ENCODE results near the gene CLTC.
A peak's percentile ranks its signal among the peaks of the same experiment; 100 is the strongest.

The CLTC gene

DNA sequence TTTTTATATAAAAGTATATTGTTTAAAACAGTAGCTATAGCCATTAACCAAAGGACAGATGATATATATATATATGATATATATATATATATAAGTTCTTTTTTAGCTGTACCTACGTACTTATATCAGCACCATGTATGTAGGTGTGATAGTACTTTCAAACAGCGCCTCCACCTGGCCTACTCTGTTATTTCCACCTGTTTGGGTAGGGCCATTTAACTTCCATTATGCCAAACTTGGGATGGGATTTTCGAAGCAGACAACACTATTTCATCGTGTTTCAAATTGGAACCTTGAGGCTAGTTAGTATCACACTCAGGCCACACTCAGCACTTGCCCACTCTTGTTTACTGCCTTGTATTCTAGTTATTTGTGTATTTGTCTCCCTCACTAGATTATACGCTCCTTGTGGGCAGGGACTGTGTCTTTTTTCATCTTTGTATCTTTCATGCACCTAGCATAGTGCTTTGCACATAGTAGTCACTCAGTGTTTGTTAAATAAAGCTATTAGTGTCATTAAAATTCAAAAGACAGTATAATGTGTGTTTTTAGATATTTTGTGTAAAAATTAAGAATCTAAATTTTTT lies 11.8 kb upstream of the CLTC start:
- Histone ChIP-seq H3K4me3 (replicated peaks; ENCODE audit: low read depth, low read length) (no peak overlapping the region), H3K36me3 (ENCODE audit: control insufficient read depth, insufficient read depth, low read length) (no peaks in the 10 kb centered on the region; the same call in none of the 2 replicates), H3K27me3 (replicated peaks; ENCODE audit: control insufficient read depth, insufficient read depth, low read length) (no peaks in the 10 kb centered on the region)
- TF ChIP-seq, protein P1, sequence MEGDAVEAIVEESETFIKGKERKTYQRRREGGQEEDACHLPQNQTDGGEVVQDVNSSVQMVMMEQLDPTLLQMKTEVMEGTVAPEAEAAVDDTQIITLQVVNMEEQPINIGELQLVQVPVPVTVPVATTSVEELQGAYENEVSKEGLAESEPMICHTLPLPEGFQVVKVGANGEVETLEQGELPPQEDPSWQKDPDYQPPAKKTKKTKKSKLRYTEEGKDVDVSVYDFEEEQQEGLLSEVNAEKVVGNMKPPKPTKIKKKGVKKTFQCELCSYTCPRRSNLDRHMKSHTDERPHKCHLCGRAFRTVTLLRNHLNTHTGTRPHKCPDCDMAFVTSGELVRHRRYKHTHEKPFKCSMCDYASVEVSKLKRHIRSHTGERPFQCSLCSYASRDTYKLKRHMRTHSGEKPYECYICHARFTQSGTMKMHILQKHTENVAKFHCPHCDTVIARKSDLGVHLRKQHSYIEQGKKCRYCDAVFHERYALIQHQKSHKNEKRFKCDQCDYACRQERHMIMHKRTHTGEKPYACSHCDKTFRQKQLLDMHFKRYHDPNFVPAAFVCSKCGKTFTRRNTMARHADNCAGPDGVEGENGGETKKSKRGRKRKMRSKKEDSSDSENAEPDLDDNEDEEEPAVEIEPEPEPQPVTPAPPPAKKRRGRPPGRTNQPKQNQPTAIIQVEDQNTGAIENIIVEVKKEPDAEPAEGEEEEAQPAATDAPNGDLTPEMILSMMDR (IDR thresholded peaks at IDR 0.05; ENCODE audit: insufficient read depth, low read length, poor library complexity, severe bottlenecking), result peak; percentile 45
- DNase-seq (ENCODE audit: extremely low read depth, insufficient read length), result no peak

DNA sequence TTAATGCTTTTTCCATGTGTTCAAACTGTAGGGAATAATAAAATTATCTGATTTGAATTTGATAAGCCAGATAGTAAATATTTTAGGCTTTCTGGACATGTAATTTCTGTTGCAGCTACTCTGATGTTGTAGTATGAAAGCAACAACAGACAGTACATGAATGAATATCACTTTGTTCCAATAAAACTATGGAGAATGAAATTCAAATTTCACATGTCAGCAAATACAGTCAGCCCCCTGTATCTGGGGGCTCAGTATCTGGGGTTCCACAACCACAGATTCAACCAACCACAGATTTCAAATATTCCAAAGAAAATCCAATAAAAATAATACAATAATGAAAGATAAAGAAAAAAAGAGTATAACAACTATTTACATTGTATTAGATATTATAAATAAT lies 8.2 kb upstream of the CLTC start:
- TF ChIP-seq, protein P1 (IDR thresholded peaks at IDR 0.05; ENCODE audit: insufficient read depth, low read length, poor library complexity, severe bottlenecking), result no peak
- H3K27me3 ChIP-seq (replicated peaks; ENCODE audit: control insufficient read depth, insufficient read depth, low read length), result no peaks in the 10 kb centered on the region
- no peaks in the 10 kb centered on the region; the same call in 1 of the 2 replicates for H3K36me3 ChIP-seq (ENCODE audit: control insufficient read depth, insufficient read depth, low read length)
- DNase-seq (ENCODE audit: extremely low read depth, insufficient read length), result no peak
- H3K4me3 ChIP-seq (replicated peaks; ENCODE audit: low read depth, low read length), result no peak overlapping the region

DNA sequence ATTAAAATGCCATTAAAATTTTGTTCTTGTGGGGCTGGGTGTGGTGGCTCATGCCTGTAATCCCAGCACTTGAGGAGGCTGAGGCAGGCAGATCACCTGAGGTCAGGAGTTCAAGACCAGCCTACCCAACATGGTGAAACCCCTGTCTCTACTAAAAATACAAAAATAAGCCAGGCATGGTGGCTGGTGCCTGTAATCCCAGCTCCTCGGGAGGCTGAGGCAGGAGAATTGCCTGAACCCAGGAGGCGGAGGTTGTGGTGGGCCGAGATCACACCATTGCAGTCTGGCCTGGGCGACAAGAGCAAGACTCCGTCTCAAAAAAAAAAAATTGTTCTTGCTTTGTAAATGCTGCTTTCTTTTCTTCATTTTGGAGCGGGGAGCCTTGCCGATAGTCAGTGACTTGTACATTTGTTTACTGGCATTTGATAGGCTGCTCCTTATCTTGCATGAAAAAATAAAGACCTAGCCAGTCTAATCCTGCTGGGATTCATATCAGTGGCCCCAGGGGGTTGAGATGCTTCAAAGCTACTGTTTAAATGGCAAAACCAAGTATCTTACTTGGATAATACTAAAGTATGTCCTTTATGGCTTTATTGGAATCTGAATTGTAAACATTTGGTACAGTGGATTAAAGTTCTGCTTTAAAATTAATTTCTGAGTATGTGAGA lies 3.3 kb upstream of the CLTC start:
- H3K36me3 ChIP-seq (ENCODE audit: control insufficient read depth, insufficient read depth, low read length), result no peaks in the 10 kb centered on the region
- no peak for DNase-seq (ENCODE audit: extremely low read depth, insufficient read length)
- H3K27me3 ChIP-seq (replicated peaks; ENCODE audit: control insufficient read depth, insufficient read depth, low read length), result no peaks in the 10 kb centered on the region
- TF ChIP-seq, protein P1 (IDR thresholded peaks at IDR 0.05; ENCODE audit: insufficient read depth, low read length, poor library complexity, severe bottlenecking), result no peak
- H3K4me3 ChIP-seq (replicated peaks; ENCODE audit: low read depth, low read length), result no peak overlapping the region

DNA sequence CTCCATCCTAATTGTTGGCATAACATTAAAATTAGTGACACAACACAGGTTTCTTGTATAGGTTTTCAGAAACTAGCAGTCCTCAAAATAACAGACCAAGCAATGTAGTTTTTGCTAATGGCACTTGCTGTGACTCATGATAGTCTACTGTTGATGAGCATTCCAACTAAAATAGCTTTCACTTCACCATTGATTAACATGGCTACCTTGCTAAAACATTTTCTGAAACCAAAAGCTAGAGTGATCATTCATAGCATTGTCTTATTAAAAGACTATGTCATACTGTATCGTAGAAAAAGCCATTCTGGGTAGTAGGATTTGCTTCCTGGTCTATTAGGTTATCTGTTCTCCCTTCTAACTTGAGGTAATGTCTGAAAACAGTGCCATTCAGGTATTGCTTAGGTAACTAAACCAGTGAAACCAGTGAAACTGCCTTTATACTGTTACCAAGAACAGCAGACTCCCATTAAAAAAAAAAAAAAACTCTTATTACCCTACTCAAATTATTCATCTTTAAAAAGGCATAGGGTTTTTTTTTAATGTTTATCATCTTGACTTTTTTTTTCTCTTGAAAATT lies 2.5 kb upstream of the CLTC start:
- DNase-seq (ENCODE audit: extremely low read depth, insufficient read length), result no peak
- TF ChIP-seq, protein P1 (IDR thresholded peaks at IDR 0.05; ENCODE audit: insufficient read depth, low read length, poor library complexity, severe bottlenecking), result no peak
- H3K27me3 ChIP-seq (replicated peaks; ENCODE audit: control insufficient read depth, insufficient read depth, low read length), result no peaks in the 10 kb centered on the region
- H3K36me3 ChIP-seq (ENCODE audit: control insufficient read depth, insufficient read depth, low read length), result no peaks in the 10 kb centered on the region
- H3K4me3 ChIP-seq (replicated peaks; ENCODE audit: low read depth, low read length), result no peak overlapping the region

DNA sequence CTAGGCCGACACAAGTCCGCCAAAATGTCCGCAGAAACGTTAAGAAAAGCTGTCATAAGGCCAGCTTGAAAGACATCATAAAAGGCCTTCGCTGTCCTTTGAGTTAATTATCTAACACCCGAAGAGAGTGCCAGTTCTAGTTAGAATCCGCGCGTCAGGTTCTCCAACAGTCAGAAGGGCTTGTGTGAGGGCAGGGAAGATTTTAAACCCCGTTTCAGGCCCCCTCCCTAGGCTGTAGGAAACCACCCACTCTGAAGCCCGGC lies 729 bp upstream of the CLTC start:
- peak overlapping the region; percentile 98 for H3K4me3 ChIP-seq (replicated peaks; ENCODE audit: low read depth, low read length)
- TF ChIP-seq, protein P1 (IDR thresholded peaks at IDR 0.05; ENCODE audit: insufficient read depth, low read length, poor library complexity, severe bottlenecking), result no peak
- DNase-seq (ENCODE audit: extremely low read depth, insufficient read length), result no peak
- H3K36me3 ChIP-seq (ENCODE audit: control insufficient read depth, insufficient read depth, low read length), result no peaks in the 10 kb centered on the region
- no peaks in the 10 kb centered on the region for H3K27me3 ChIP-seq (replicated peaks; ENCODE audit: control insufficient read depth, insufficient read depth, low read length)
